ENCODE measurements around the gene CLDN5. TPM values are rescaled to one million over a fixed set of nuclear protein-coding genes. Genes with fewer than 3 reads are reported as not detected.

CLDN5 gene
- total RNA-seq, 8 experiments from 2014 or later: 0.11 to 3.4 (median 0.31) TPM; not detected in 1

GRCh38 chr22:19525666-19526065 lies 1.5 kb upstream of the CLDN5 start:
- no peak overlapping the region for H3K27ac ChIP-seq
- WGBS, 10 experiments: 76% methylated on average over 2 of the region's 3 CpGs; no CpG with 5 or more reads in 9 of the 10 experiments

GRCh38 chr22:19525116-19525660 lies 978 bp upstream of the CLDN5 start:
- in situ Hi-C loops (cut with MboI; ENCODE audit: low pct_unique_long_range_greater_than_20kb in 2 of 9, low sequenced_read_pairs in 9 of 9, unreplicated experiment in 9 of 9): no loop called here
- Histone ChIP-seq H3K4me3 (no peak overlapping the region), H3K4me1 (replicated peaks in 1 of 2) (peaks cover 0 to 15% of the 10 kb centered on the region in 2 donors), H3K27ac (no peak overlapping the region)
- ATAC-seq (replicated peaks in 6 of 8): no peak
- 50 to 80% (median 75%) methylated on average over 2 to 5 of the region's 15 CpGs; no CpG with 5 or more reads in 7 of the 10 experiments for WGBS, 10 experiments

More at GRCh38 chr22:19525666-19526065, 1.5 kb upstream of the CLDN5 start:
- in situ Hi-C loops (cut with MboI; ENCODE audit: low pct_unique_long_range_greater_than_20kb in 2 of 9, low sequenced_read_pairs in 9 of 9, unreplicated experiment in 9 of 9): no loop called here
- Histone ChIP-seq H3K4me3 (no peak overlapping the region), H3K4me1 (replicated peaks in 1 of 2) (peaks cover 0 to 15% of the 10 kb centered on the region in 2 donors)
- ATAC-seq (replicated peaks in 6 of 8): no peak

GRCh38 chr22:19523240-19524169 lies 705 bp downstream of the CLDN5 start:
- Histone ChIP-seq H3K4me3 (peak overlapping the region; percentile 26 to 35 (median 30)), H3K4me1 (replicated peaks in 1 of 2) (peaks cover 0 to 15% of the 10 kb centered on the region in 2 donors), H3K27ac (no peak overlapping the region)
- in situ Hi-C loops (cut with MboI; ENCODE audit: low pct_unique_long_range_greater_than_20kb in 2 of 9, low sequenced_read_pairs in 9 of 9, unreplicated experiment in 9 of 9): loop anchor here in 1 of 9 experiments (25.0 kb wide), 1 partner anchor 114 kb away; no protein-coding TSS in a partner anchor
- ATAC-seq (replicated peaks in 6 of 8): peak; percentile 6 to 79 (median 54)
- 0 to 7% (median 3%) methylated on average over 3 to 12 of the region's 99 CpGs; no CpG with 5 or more reads in 6 of the 10 experiments for WGBS, 10 experiments

GRCh38 chr22:19522881-19523239 lies 1.4 kb downstream of the CLDN5 start:
- in situ Hi-C loops (cut with MboI; ENCODE audit: low pct_unique_long_range_greater_than_20kb in 2 of 9, low sequenced_read_pairs in 9 of 9, unreplicated experiment in 9 of 9): loop anchor here in 1 of 9 experiments (25.0 kb wide), 1 partner anchor 114 kb away; no protein-coding TSS in a partner anchor
- Histone ChIP-seq H3K4me1 (replicated peaks in 1 of 2) (peaks cover 0 to 15% of the 10 kb centered on the region in 2 donors), H3K27ac (no peak overlapping the region), H3K4me3 (peak overlapping the region in 1 of 5 donors; percentile 35)
- WGBS, 10 experiments: 20 to 50% (median 30%) methylated on average over 1 to 3 of the region's 9 CpGs; no CpG with 5 or more reads in 6 of the 10 experiments
- no peak for ATAC-seq (replicated peaks in 6 of 8)

GRCh38 chr22:19522190-19522880 lies 1.9 kb downstream of the CLDN5 start:
- H3K27ac ChIP-seq: no peak overlapping the region
- 0 to 100% (median 79%) methylated on average over 1 to 3 of the region's 16 CpGs; no CpG with 5 or more reads in 5 of the 10 experiments for WGBS, 10 experiments
- H3K4me3 ChIP-seq: no peak overlapping the region
- peak in 3 of 8 experiments; percentile 55 to 94 (median 73) for ATAC-seq (replicated peaks in 6 of 8)
- H3K4me1 ChIP-seq (replicated peaks in 1 of 2): peaks cover 0 to 15% of the 10 kb centered on the region in 2 donors
- in situ Hi-C loops (cut with MboI; ENCODE audit: low pct_unique_long_range_greater_than_20kb in 2 of 9, low sequenced_read_pairs in 9 of 9, unreplicated experiment in 9 of 9): loop anchor here in 1 of 9 experiments (25.0 kb wide), 1 partner anchor 115 kb away; no protein-coding TSS in a partner anchor

GRCh38 chr22:19520566-19521305 lies 3.5 kb downstream of the CLDN5 start:
- in situ Hi-C loops (cut with MboI; ENCODE audit: low pct_unique_long_range_greater_than_20kb in 2 of 9, low sequenced_read_pairs in 9 of 9, unreplicated experiment in 9 of 9): loop anchor here in 1 of 9 experiments (25.0 kb wide), 1 partner anchor 117 kb away; no protein-coding TSS in a partner anchor
- Histone ChIP-seq H3K4me3 (no peak overlapping the region), H3K4me1 (replicated peaks in 1 of 2) (peaks cover 0 to 15% of the 10 kb centered on the region in 2 donors), H3K27ac (no peak overlapping the region)
- ATAC-seq (replicated peaks in 6 of 8): no peak
- WGBS, 10 experiments: 88 to 100% (median 100%) methylated on average over 1 to 5 of the region's 10 CpGs; no CpG with 5 or more reads in 3 of the 10 experiments

- Histone ChIP-seq H3K4me3 (no peak overlapping the region), H3K4me1 (replicated peaks in 1 of 2) (peaks cover 4 to 21% of the 10 kb centered on the region in 2 donors), H3K27ac (no peak overlapping the region)
- no peak for ATAC-seq (replicated peaks in 6 of 8)
- WGBS, 10 experiments: 83 to 100% (median 97%) methylated on average over 1 to 3 of the region's 6 CpGs; no CpG with 5 or more reads in 6 of the 10 experiments
- in situ Hi-C loops (cut with MboI; ENCODE audit: low pct_unique_long_range_greater_than_20kb in 2 of 9, low sequenced_read_pairs in 9 of 9, unreplicated experiment in 9 of 9): loop anchor here in 1 of 9 experiments (25.0 kb wide), 1 partner anchor 117 kb away; no protein-coding TSS in a partner anchor
Observed at GRCh38 chr22:19520007-19520406, 4.2 kb downstream of the CLDN5 start.

GRCh38 chr22:19519041-19519926 lies 4.9 kb downstream of the CLDN5 start:
- H3K27ac ChIP-seq: no peak overlapping the region
- in situ Hi-C loops (cut with MboI; ENCODE audit: low pct_unique_long_range_greater_than_20kb in 2 of 9, low sequenced_read_pairs in 9 of 9, unreplicated experiment in 9 of 9): loop anchor here in 1 of 9 experiments (25.0 kb wide), 1 partner anchor 118 kb away; no protein-coding TSS in a partner anchor
- no peak overlapping the region for H3K4me3 ChIP-seq
- no peak for ATAC-seq (replicated peaks in 6 of 8)
- H3K4me1 ChIP-seq (replicated peaks in 1 of 2): peaks cover 10 to 26% of the 10 kb centered on the region in 2 donors
- 97 to 100% (median 100%) methylated on average over 1 to 6 of the region's 17 CpGs; no CpG with 5 or more reads in 5 of the 10 experiments for WGBS, 10 experiments

- in situ Hi-C loops (cut with MboI; ENCODE audit: low pct_unique_long_range_greater_than_20kb in 2 of 9, low sequenced_read_pairs in 9 of 9, unreplicated experiment in 9 of 9): loop anchor here in 1 of 9 experiments (25.0 kb wide), 1 partner anchor 119 kb away; no protein-coding TSS in a partner anchor
- no peak for ATAC-seq (replicated peaks in 6 of 8)
Observed at GRCh38 chr22:19518635-19519034, 5.6 kb downstream of the CLDN5 start.

GRCh38 chr22:19517919-19518611 lies 6.1 kb downstream of the CLDN5 start:
- Histone ChIP-seq H3K27ac (no peak overlapping the region), H3K4me3 (no peak overlapping the region), H3K4me1 (replicated peaks in 1 of 2) (peaks cover 10 to 20% of the 10 kb centered on the region in 2 donors)
- no peak for ATAC-seq (replicated peaks in 6 of 8)
- WGBS, 10 experiments: 80 to 100% (median 89%) methylated on average over 1 to 3 of the region's 12 CpGs; no CpG with 5 or more reads in 5 of the 10 experiments
- in situ Hi-C loops (cut with MboI; ENCODE audit: low pct_unique_long_range_greater_than_20kb in 2 of 9, low sequenced_read_pairs in 9 of 9, unreplicated experiment in 9 of 9): loop anchor here in 1 of 9 experiments (25.0 kb wide), 1 partner anchor 119 kb away; no protein-coding TSS in a partner anchor

More at GRCh38 chr22:19518635-19519034, 5.6 kb downstream of the CLDN5 start:
- no peak overlapping the region for H3K27ac ChIP-seq
- peaks cover 10 to 25% of the 10 kb centered on the region in 2 donors for H3K4me1 ChIP-seq (replicated peaks in 1 of 2)
- WGBS, 10 experiments: 76 to 95% (median 88%) methylated on average over 1 to 4 of the region's 10 CpGs; no CpG with 5 or more reads in 4 of the 10 experiments
- no peak overlapping the region for H3K4me3 ChIP-seq
